ENCODE results near the gene PGLYRP4. TPM values are rescaled to one million over a fixed set of nuclear protein-coding genes. Genes with fewer than 3 reads are reported as not detected.

Gene PGLYRP4
- polyA plus RNA-seq, 2 of the 4 experiments (the other 2 are of a cell fraction): not detected

DNA sequence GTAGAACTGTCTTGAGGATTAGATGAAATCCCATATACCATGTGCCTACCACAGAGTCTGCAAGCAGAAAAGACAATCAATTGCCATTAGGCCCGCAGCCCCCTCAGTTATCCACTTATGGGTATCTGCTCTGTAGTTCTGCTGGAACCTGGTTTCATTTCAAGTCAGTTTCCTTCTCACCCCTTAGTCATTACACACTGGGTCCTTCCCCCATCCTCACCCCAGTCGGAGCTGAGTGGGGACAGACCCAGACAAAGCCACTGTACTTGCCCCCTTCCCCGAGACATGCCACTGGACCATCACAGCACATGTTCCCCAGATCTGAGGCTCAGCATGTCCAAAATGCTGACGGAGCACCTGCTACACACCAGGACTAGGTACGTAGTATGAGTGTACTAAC is 57.1 kb downstream of the PGLYRP4 start:
- Histone ChIP-seq H3K9me3 (no peaks in the 10 kb centered on the region), H3K4me3 (no peak overlapping the region), H3K4me2 (no peak overlapping the region), H3K4me1 (no peaks in the 10 kb centered on the region), H3K27ac (no peak overlapping the region)
- ChIA-PET POLR2A (no interaction called here), CTCF (interaction anchor here (2.0 kb wide), 1 partner anchor 14 kb away, joined by 5 read pairs; no protein-coding TSS in a partner anchor)
- WGBS (ENCODE audit: missing lambda C conversion rate): 24% methylated on average over 5 of the region's 5 CpGs
- DNase-seq (ENCODE audit: low read depth in 1 of 2, low spot score in 1 of 2) (no peak), FAIRE-seq (no peak), ATAC-seq (no peak)
- no peak for TF ChIP-seq ELK1 (IDR thresholded peaks at IDR 0.05; ENCODE audit: low read depth, low read length)
- TF ChIP-seq HDAC2 (IDR thresholded peaks at IDR 0.05): no peak
- TF ChIP-seq GATA3 (IDR thresholded peaks at IDR 0.05; ENCODE audit: borderline replicate concordance): no peak
- TF ChIP-seq CHD2 (IDR thresholded peaks at IDR 0.05; ENCODE audit: low read length, partially characterized antibody): no peak
- no peak for TF ChIP-seq RFX5 (IDR thresholded peaks at IDR 0.05)
- no peak for TF ChIP-seq TFCP2L1 (CRISPR knock-in tag; IDR thresholded peaks at IDR 0.05)
- no peak for TF ChIP-seq HEYL (CRISPR knock-in tag; IDR thresholded peaks at IDR 0.05)
- TF ChIP-seq JUNB (IDR thresholded peaks at IDR 0.05): no peak
- TF ChIP-seq POLR2A (IDR thresholded peaks at IDR 0.05; ENCODE audit: low read length): no peak
- no peak for TF ChIP-seq HOXB13 (CRISPR knock-in tag; IDR thresholded peaks at IDR 0.05; ENCODE audit: low read depth)
- no peak for TF ChIP-seq EHF (CRISPR knock-in tag; IDR thresholded peaks at IDR 0.05)
- TF ChIP-seq KDM5A (IDR thresholded peaks at IDR 0.05): no peak
- TF ChIP-seq MAX (IDR thresholded peaks at IDR 0.05): no peak
- no peak for TF ChIP-seq HMGXB4 (CRISPR knock-in tag; IDR thresholded peaks at IDR 0.05; ENCODE audit: borderline replicate concordance)
- no peak for TF ChIP-seq NFE2L2 (conservative IDR thresholded peaks at IDR 0.05; ENCODE audit: low read length)
- no peak for TF ChIP-seq CBX8 (IDR thresholded peaks at IDR 0.05)

DNA sequence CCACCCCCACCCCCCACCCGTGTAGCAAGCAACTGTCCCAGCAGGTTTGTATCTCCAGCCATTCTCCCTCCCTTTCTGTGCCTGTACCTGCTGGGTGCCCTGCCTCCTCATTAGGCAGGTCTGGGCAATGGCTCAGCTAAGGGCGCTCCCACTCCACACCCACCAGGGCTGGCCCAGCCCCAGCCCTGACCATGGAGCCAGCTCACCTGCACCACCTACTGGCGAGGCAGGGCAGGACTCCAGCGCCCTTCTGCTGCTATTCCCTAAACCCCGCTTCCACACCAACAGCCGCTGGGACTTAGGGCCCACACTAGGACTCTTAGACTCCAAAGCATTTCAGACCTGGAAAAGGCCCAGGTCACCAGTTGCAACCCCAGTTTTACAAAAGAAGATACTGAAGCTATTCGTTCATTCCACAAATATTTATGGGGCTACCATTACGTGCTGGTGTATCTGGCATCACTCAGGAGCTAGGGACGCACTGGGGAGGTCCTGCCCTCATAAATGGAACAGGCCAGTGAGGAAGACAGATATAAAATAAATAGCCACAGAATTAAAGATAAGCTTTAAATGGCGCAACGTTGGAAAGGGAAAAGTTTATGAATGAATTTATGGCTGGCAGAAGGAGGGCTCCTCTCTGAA is 59.9 kb downstream of the PGLYRP4 start:
- FAIRE-seq: no peak
- Histone ChIP-seq H3K4me1 (no peaks in the 10 kb centered on the region), H3K27ac (no peak overlapping the region), H3K9me3 (no peaks in the 10 kb centered on the region), H3K4me2 (no peak overlapping the region), H3K4me3 (no peak overlapping the region)
- TF ChIP-seq ESRRA (IDR thresholded peaks at IDR 0.05; ENCODE audit: borderline replicate concordance, low read length) (no peak), MAFK (IDR thresholded peaks at IDR 0.05; ENCODE audit: partially characterized antibody) (no peak), RAD21 (conservative IDR thresholded peaks at IDR 0.05 in 1 of 2, IDR thresholded peaks at IDR 0.05 in 1 of 2) (peak; percentile 30 to 31; a peak in 2 of 5 replicates), HEYL (CRISPR knock-in tag; IDR thresholded peaks at IDR 0.05) (no peak), ZFP36 (IDR thresholded peaks at IDR 0.05; ENCODE audit: borderline replicate concordance, partially characterized antibody) (no peak), EHF (CRISPR knock-in tag; IDR thresholded peaks at IDR 0.05) (no peak), CTCF (IDR thresholded peaks at IDR 0.05) (peak; percentile 49), HDAC2 (IDR thresholded peaks at IDR 0.05) (no peak), FOSL2 (IDR thresholded peaks at IDR 0.05) (no peak), FOSL2 (CRISPR knock-in tag; IDR thresholded peaks at IDR 0.05) (no peak), PHF8 (IDR thresholded peaks at IDR 0.05; ENCODE audit: borderline replicate concordance, low read depth) (no peak), KDM1A (IDR thresholded peaks at IDR 0.05; ENCODE audit: low read depth) (no peak), RNF2 (IDR thresholded peaks at IDR 0.05; ENCODE audit: borderline replicate concordance, low read depth) (no peak), CBX2 (IDR thresholded peaks at IDR 0.05; ENCODE audit: borderline replicate concordance, low read depth) (no peak), EP300 (IDR thresholded peaks at IDR 0.05) (no peak)
- 54% methylated on average over 8 of the region's 11 CpGs for WGBS (ENCODE audit: missing lambda C conversion rate)
- POLR2A ChIA-PET: no interaction called here
- peak; percentile 35 to 71 for DNase-seq (ENCODE audit: low read depth in 1 of 2, low spot score in 1 of 2)
- peak; percentile 82 to 97 for ATAC-seq
- CTCF ChIA-PET: interaction anchor here (0.6 to 1.8 kb wide), 11 partner anchors 8 to 431 kb away, joined by 3 to 12 read pairs (median 3); no protein-coding TSS in a partner anchor
